SKM-1 treated with dmso at 0.1 percent for 144 hours (cell line): ENCODE measurements around the gene PTRHD1.
"Not testable (repeated sequence)": the region's sequence is repeated elsewhere in the genome, so short reads cannot be mapped to it uniquely, and the experiment has no call there.

Experiments used
- DNase-seq: peaks from one replicate; lab custom pipeline; 2025; ENCODE audit not compliant: unreplicated experiment; lab: John Stamatoyannopoulos, UW

PTRHD1 gene

DNA sequence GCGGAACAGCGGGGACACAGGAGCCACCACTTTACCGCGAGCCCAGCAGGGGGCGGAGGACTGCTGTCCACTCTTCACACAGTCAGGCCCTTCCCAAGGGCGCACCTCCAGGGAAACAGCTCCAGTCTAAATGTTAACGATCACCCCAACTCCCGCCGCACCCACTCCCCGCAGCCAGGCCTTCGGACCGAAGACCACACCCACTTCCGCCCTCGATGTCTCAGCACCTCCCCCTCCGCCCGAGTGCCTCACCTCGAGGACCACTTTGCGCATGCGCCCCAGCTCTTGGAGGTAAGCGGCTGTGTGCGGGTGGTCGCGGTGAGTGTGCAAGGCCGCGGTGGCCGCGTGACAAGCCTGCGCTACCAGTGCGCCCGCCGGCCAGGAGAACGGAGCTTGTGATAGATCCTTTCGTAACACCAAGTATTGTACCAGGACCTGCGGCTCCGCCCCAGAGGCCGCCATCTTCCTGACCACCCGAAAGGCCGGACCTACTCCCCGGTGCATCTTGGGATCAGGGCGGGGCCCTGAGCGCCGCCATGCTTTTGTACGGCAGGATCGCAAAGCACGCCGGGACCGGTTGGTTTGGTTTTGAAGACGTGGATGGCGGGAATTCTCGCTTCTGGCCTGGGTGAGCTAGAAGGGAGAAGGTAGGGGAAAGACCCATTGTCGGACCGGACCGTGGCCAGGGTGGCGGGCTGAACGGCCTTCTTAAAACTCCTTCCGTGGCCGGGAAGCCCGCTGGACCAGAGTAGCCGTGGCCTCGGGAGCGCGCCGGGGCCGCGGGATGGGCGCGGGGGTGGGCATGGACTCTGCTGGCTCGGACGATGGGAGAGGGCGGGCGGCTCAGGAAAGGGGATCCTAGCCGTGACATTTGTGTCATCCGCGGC, at the start of gene PTRHD1, which contains the start of gene CENPO:
Gene PTRHD1 (minus strand): TSS at position 518 of the 887 bp plus-strand sequence. CDS start 14 bp downstream, at position 504.
Gene CENPO (plus strand): TSS at position 552 of the 887 bp plus-strand sequence. CDS start 495 bp downstream, outside the sequence.
- peak; percentile 95 for DNase-seq

GRCh38 chr2:24842081-24843050, 49.2 kb upstream of the PTRHD1 start:
- DNase-seq: no peak

- DNase-seq: no peak
Observed at GRCh38 chr2:24840962-24841945, 48.1 kb upstream of the PTRHD1 start.

GRCh38 chr2:24840164-24840869, 47.1 kb upstream of the PTRHD1 start:
- DNase-seq: no peak

DNA sequence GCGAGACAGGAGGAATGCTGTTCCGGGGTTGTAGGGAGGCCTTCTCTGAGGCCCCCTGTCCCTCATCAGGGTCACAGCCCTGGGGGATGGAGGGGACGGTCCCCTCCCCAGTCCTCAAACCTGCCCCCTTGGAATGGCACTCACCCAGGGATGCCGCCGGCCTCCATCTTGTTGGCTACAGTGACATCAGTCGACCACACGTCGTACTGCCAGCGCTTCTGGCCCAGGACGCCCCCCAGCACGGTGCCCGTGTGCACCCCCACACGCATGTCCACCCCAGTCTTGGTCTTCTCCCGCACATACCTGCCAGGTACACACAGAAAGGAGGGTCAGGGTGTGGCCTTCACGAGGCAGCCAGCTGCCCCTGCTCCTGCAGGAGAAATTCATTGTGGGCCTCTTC, 46.5 kb upstream of the PTRHD1 start:
- DNase-seq: no peak

- no peak for DNase-seq
Observed at GRCh38 chr2:24838541-24838940, 45.4 kb upstream of the PTRHD1 start.

DNA sequence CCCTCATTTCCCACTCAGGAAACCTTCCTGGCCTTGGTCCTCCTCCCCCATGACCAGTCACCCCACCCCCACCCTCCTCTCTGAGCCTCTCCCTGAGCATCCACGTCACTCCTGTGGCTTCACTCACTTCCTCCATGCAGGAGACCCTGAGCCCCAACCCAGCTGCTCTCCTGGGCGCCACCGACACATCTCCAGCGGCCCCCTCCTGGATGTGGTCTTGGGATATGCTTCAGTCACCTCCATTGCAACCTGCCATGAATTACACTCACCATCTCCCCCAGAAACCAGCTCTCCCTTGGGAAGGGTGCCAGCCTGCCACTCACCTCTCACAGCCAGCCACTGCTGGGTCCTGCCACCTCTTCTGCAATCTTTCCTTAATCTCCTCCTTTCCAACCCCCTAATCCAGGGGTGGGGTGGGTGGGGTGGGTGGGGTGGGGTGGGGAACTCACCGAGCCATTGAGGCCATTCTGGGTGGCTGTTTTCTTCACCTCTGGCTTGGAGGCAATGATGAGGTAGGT, 44.9 kb upstream of the PTRHD1 start:
- DNase-seq: no peak

- DNase-seq: no peak
Observed at GRCh38 chr2:24836706-24837105, 43.5 kb upstream of the PTRHD1 start.

GRCh38 chr2:24836206-24836605, 43.0 kb upstream of the PTRHD1 start:
- no peak for DNase-seq

- DNase-seq: not testable (repeated sequence)
Observed at GRCh38 chr2:24835411-24835810, 42.2 kb upstream of the PTRHD1 start.

GRCh38 chr2:24834733-24835395, 41.7 kb upstream of the PTRHD1 start:
- DNase-seq: no peak

DNA sequence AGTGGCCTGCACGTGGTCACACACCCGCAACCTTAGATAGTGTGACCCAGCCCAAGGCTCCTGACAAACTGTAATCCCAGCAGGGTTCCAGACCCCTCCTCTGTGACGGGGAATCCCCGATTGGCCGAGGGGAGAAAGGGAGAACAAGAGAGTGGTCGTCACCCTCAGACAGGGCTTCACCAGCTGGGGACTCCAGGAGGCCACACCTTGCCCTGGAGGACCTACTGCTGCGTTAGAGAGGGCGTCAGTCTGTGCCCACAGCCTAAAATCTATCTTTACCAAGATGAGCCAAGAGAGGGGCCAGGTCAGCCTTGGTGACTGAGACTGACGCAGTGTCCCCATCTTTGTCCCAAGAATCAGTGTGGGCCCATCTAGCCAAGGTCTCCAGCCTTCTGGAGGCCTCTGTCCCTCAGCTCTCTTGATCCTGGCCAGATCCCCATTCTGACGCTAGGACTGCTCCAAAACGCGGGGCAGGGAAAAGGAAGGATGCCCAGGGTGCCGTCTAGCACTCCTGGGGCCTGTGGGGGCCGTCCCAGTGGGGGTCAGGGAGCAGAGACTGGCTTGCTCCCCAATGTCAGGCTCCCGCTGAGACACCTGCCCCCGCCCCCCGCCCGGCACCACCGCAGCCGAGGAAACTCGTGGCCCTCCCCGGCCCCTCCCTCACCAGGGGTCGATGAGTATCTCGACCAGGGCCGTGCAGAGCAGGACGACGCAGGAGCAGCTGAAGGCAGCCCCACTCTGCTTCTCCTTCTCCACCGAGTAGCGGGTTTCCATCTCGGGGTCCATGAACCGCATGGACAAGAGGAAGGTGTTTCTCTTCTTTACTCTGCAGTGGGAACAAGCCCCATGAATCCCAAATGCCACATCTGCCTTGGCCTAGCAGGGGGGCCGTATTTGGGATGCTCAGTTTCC, 40.9 kb upstream of the PTRHD1 start:
- DNase-seq: no peak

GRCh38 chr2:24832931-24833701, 39.9 kb upstream of the PTRHD1 start:
- DNase-seq: no peak

DNA sequence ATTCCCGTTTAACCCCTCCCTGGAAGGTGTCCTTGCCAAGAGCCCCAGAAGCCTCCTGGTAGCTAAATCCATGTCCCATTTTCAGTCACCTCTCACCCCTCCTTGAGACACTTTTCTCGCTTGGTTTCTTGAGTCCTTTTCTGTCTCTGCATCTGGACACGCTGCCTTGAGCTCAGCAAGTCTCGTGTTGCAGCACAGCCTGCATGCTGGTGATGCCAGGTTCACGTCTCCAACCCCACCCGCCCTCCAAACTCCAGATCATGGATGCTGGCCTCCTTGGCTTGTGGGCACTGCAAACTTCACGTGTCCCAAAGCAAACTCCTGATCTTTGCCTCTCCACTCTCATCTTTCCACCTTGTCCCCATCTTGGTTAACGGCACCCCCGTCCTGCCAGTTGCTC, 39.3 kb upstream of the PTRHD1 start:
- DNase-seq: no peak

- no peak for DNase-seq
Observed at GRCh38 chr2:24832073-24832461, 38.9 kb upstream of the PTRHD1 start.

DNA sequence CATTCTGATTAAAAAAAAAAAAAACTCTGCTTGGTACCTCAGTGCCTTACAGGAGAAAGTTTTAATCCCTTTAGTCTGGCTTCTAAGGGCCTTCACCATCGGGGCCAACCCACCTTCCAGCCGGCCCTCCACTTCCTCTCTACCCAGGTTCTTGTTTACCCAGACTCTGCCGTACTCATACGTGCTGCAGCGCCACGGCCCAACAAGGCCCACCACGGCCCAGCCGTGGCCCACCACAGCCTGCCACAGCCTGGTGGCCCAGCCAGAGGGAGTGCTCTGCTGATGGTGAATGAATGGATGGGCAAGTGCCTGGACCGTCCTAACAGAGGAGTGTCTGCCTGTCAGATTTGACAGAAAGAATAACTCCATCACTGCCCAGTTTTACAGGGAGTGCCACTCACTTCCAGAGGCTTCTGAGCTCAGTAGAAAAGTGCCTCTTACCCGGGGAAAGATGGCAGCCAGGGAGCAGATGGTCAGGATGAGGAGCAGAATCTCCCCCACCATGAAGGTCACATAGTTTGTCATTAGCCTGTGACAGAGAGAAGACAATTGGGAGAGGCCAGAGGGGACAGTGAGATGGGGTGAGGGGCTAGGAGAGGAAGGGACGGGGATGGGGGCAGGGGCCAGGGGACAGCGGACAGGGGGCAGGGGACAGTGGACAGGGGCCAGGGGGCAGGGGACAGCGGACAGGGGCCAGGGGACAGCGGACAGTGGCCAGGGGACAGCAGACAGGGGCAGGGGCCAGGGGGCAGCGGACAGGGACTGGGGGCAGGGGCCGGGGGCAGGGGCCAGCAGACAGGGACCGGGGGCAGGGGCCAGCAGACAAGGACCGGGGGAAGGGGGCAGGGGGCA, 38.3 kb upstream of the PTRHD1 start:
- DNase-seq: no peak
